OCI-LY3 (cell line): ENCODE results near the gene C20orf173.

Experiments used
- H2AFZ ChIP-seq: fragments of 200-600, 300-600 bp; shearing (Covaris generic); 2 replicates; pipeline ENCODE4 v1.6.0; 2014; ENCODE audit warnings: antibody characterized with exemption, low read depth, low read length
- H3K27ac ChIP-seq: fragments of 200-600, 300-600 bp; sonication (generic); 2 replicates; pipeline ENCODE4 v1.5.1; 2014; ENCODE audit warnings: mild to moderate bottlenecking, low read length, moderate library complexity, mixed read lengths
- H3K27me3 ChIP-seq: fragments of 200-600, 300-600 bp; sonication (generic); 2 replicates; pipeline ENCODE4 v1.6.1; 2014; ENCODE audit warnings: low read depth, low read length, mixed read lengths
- H3K36me3 ChIP-seq: fragments of 200-600, 300-600 bp; sonication (generic); replicated peaks from 2 replicates; pipeline ENCODE3; 2014; ENCODE audit warnings: low read depth, low read length, mixed read lengths
- H3K4me1 ChIP-seq: fragments of 300-600, 200-600 bp; sonication (generic); 2 replicates; pipeline ENCODE4 v1.6.1; 2014; ENCODE audit warnings: low read length, mixed read lengths
- H3K4me2 ChIP-seq: fragments of 200-600, 300-600 bp; sonication (generic); 2 replicates; pipeline ENCODE4 v1.6.1; 2014; ENCODE audit warnings: low read length, mixed read lengths
- H3K4me3 ChIP-seq: fragments of 300-600, 200-600 bp; sonication (generic); 2 replicates; pipeline ENCODE4 v1.5.1; 2014; ENCODE audit warnings: antibody characterized with exemption, mild to moderate bottlenecking, low read length, moderate library complexity
- H3K79me2 ChIP-seq: fragments of 300-600, 200-600 bp; shearing (Covaris generic); 2 replicates; pipeline ENCODE4 v1.6.1; 2014; ENCODE audit warnings: mild to moderate bottlenecking, low read length, mixed read lengths
- H3K9ac ChIP-seq: fragments of 300-600, 200-600 bp; shearing (Covaris generic); 2 replicates; pipeline ENCODE4 v1.6.0; 2014; ENCODE audit warnings: mild to moderate bottlenecking, low read length, moderate library complexity
- H3K9me3 ChIP-seq: fragments of 200-600, 300-600 bp; shearing (Covaris generic); 2 replicates; pipeline ENCODE4 v1.6.1; 2014; ENCODE audit warnings: low read length, mixed read lengths; ENCODE audit not compliant: insufficient read depth
- H4K20me1 ChIP-seq: fragments of 200-600, 300-600 bp; sonication (generic); 2 replicates; pipeline ENCODE4 v1.6.1; 2016; ENCODE audit warnings: low read length, mixed read lengths; ENCODE audit not compliant: insufficient read depth
- CTCF ChIP-seq: fragments of 200-600, 300-600 bp; sonication (generic); IDR thresholded peaks from 2 replicates; pipeline ENCODE4 v1.5.1; 2014; ENCODE audit warnings: antibody characterized with exemption, low read length, low read depth
- EZH2phosphoT487 ChIP-seq: fragments of 200-600 bp; shearing (Covaris generic); IDR thresholded peaks from 2 replicates; pipeline ENCODE4 v1.6.1; 2018; ENCODE audit warnings: antibody characterized with exemption, mixed run types, low read depth

Gene C20orf173

GRCh38 chr20:35529552-35529951 lies at the start of gene C20orf173:
Gene C20orf173 (minus strand): TSS chr20:35529652. CDS start chr20:35529373, 279 bp downstream.
- Histone ChIP-seq H3K4me1 (peaks cover 4% of the 10 kb centered on the region; the same call in 1 of the 2 replicates), H2AFZ (peak within 1 kb of the TSS; percentile 52; the same call in 1 of the 2 replicates), H3K36me3 (no peaks in the 10 kb centered on the region), H3K4me3 (no peak within 1 kb of the TSS), H3K9me3 (no peaks in the 10 kb centered on the region), H3K9ac (no peak within 1 kb of the TSS), H3K79me2 (no peaks in the 10 kb centered on the region), H4K20me1 (no peaks in the 10 kb centered on the region), H3K27me3 (no peaks in the 10 kb centered on the region), H3K4me2 (0 out of 2 replicates have a peak within 1 kb of the TSS, but pooled peaks have one; percentile 22), H3K27ac (no peak within 1 kb of the TSS)
- TF ChIP-seq EZH2phosphoT487 = no peak
- no peak for TF ChIP-seq CTCF

- H3K36me3 ChIP-seq = no peaks in the 10 kb centered on the region
- no peak overlapping the region for H3K4me2 ChIP-seq
- H3K4me3 ChIP-seq = no peak overlapping the region
- TF ChIP-seq CTCF (no peak), EZH2phosphoT487 (no peak)
- H3K4me1 ChIP-seq = no peaks in the 10 kb centered on the region
- H3K27me3 ChIP-seq = peaks cover 10% of the 10 kb centered on the region; the same call in 1 of the 2 replicates
- H3K9ac ChIP-seq = no peak overlapping the region
- H3K27ac ChIP-seq = no peak overlapping the region
- no peak overlapping the region for H2AFZ ChIP-seq
- no peaks in the 10 kb centered on the region for H3K79me2 ChIP-seq
- H4K20me1 ChIP-seq = no peaks in the 10 kb centered on the region
- H3K9me3 ChIP-seq = no peaks in the 10 kb centered on the region
These were observed 49.7 kb upstream of the C20orf173 start for GRCh38 chr20:35579196-35579595.

GRCh38 chr20:35578469-35578868 lies 49.0 kb upstream of the C20orf173 start:
- Histone ChIP-seq H3K4me1 (no peaks in the 10 kb centered on the region), H3K36me3 (no peaks in the 10 kb centered on the region), H3K4me3 (no peak overlapping the region), H3K9ac (no peak overlapping the region), H3K4me2 (no peak overlapping the region), H3K9me3 (no peaks in the 10 kb centered on the region), H3K79me2 (no peaks in the 10 kb centered on the region), H3K27me3 (peaks cover 10% of the 10 kb centered on the region; the same call in 1 of the 2 replicates), H3K27ac (no peak overlapping the region), H2AFZ (no peak overlapping the region), H4K20me1 (no peaks in the 10 kb centered on the region)
- no peak for TF ChIP-seq CTCF
- TF ChIP-seq EZH2phosphoT487 = no peak

GRCh38 chr20:35576816-35577215 lies 47.4 kb upstream of the C20orf173 start:
- TF ChIP-seq CTCF = no peak
- TF ChIP-seq EZH2phosphoT487 = no peak
- Histone ChIP-seq H3K4me2 (no peak overlapping the region), H3K9me3 (no peaks in the 10 kb centered on the region)

More at GRCh38 chr20:35576816-35577215, 47.4 kb upstream of the C20orf173 start:
- Histone ChIP-seq H3K27me3 (peaks cover 10% of the 10 kb centered on the region; the same call in 1 of the 2 replicates), H3K79me2 (no peaks in the 10 kb centered on the region), H3K36me3 (no peaks in the 10 kb centered on the region), H2AFZ (no peak overlapping the region), H3K27ac (no peak overlapping the region), H4K20me1 (no peaks in the 10 kb centered on the region), H3K4me3 (no peak overlapping the region), H3K9ac (no peak overlapping the region), H3K4me1 (no peaks in the 10 kb centered on the region)
